ENCODE data around the gene MRPS18B.

Gene MRPS18B

DNA sequence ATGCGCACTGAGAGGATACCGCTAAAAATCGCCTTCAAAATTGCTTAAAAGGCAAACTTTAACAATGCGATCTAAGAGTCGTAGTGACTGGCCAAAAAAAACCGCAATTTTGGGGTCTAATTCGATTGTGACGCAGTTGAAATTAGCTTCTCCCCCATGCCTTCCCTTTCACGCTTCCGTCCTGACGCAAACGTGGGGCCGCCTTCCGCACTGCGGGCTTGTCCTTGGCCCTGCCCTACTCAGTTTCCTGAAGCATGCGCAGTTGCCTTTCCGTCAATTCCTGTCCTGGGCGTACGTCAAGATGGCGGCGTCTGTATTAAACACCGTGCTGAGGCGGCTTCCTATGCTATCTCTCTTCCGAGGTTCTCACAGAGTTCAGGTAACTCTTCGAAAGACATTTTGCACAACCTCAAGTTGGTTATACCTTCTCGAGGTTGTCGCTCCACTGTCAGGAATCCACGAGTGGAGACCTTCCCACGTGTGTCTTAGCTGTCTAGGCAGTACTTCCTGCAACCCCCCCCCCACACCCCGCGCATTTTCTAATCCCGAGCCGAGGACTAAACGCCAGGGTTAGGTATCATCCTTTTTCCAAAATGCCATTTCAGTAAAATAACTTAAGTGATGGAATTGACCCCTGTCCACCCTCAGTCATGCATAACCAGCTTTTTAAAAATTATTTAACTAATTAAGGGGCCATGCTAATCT, at the start of gene MRPS18B:
Gene MRPS18B (plus strand): TSS at position 276 of the 705 bp plus-strand sequence. CDS start 26 bp downstream, at position 302.
- DNase-seq: peak; percentile 97

DNA sequence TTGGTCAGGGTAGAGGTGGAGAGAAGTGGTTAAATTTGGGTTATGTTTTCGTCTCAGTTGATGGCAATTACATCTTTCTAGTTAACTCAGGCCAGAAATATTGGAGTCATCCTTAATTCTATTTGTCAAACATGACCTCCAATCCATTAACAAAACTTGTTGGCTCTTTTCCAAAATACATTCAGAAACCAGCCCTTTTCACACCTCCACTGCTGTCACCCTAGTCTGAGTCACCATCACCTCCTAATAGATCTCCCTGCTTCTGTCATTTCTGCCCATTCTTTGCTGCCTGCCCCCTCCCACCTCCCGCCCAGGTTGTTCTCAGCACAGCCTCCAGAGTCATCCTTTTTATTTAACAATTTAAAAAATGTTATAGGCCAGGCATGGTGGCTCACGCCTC, 49.4 kb upstream of the MRPS18B start:
- no peak for DNase-seq

DNA sequence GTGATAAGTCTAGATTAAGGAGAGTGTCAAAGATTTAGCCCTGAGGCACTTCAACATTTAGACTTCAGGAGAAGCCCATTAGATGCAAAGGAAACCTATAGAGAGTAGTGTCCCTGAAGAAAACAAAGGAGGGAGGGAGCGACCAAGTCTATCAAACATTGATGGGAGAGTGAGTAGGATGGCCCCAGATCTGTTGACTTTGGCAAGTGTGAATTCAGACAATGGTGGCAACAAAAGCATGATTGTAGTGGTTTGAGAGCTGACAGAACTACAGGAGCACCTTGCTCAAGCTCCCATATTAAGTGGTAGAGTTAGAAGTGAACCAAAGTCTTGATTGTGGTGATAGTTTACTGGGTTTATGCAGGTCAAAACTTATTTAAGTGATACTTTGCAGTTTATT, 47.4 kb upstream of the MRPS18B start:
- DNase-seq: no peak

DNA sequence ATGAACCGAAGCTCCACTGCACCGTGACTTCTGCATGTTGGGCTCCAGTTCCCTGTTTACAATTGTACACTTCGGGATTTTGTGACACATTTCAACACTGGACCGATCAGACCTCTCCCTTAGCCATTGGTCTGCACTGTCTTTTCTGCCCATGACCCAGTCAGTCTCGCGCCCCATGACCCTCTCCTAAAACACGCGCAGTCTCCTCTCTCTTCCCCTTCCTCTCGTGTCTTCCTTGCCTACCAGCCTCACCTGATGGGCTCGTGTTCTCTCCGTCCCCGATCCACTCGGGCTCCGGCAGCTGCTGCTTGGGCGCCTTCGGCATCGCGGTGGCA, 46.9 kb upstream of the MRPS18B start:
- no peak for DNase-seq

DNA sequence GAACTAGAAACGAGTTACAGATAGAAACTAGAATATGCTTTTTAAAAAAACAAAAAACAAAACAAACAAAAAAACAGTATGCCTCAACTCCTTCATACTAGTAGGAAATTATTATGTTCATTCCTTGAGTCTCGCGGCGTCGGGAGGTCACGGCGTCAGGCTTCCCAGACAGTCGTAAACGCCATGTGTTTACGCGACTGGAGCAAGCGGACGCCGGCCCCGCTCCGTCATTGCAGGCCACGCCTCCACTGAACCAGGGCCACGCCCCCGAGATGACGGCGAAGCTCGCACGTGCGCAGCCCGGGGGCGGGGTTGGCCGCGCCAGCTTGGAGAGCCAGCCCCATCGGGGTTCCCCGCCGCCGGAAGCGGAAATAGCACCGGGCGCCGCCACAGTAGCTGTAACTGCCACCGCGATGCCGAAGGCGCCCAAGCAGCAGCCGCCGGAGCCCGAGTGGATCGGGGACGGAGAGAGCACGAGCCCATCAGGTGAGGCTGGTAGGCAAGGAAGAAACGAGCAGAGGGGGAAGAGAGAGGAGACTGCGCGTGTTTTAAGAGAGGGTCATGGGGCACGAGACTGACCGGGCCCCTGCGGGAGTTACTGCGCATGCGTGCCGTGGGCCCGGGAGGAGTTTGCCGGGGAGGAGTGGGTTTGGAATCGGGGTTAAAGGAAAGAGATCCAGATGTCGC, 46.4 kb upstream of the MRPS18B start, which contains the start of gene ABCF1:
Gene ABCF1 (plus strand): TSS at position 368 of the 687 bp plus-strand sequence. CDS start 46 bp downstream, at position 414.
- DNase-seq: peak; percentile 89

DNA sequence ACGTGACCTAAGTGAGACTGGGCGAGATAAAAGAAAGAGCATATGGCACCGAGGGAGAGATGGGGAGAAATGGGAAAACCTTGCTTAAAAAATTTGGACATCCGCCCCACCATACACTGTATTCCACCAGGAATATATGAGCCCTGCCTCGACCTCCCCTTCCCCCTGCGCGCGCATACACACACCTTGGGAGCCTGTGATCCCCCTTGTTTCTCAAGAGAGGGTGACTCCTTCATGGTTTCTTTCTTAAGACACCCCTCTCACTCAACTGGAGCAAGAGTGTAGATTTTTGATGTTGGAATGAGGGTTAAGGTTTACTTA, 45.9 kb upstream of the MRPS18B start:
- DNase-seq: no peak

DNA sequence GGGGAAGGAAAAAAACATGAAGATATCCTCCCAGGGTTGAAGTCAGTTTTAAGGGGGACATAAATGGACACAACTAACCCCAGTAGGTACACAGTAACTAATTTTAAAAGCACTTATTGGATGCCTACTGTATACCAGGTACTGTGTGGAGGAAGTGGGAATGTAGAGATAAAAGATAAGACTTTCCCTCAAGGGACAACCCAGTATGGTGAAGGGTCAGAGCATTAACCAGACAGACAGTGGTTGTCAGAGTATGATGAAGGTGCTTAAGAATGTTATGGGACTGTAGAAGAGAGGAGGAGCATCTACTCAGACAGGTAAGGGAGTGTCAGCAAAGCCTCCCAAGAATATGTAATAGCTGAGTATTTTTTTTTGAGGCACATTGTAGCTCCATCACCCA, 45.5 kb upstream of the MRPS18B start:
- no peak for DNase-seq

DNA sequence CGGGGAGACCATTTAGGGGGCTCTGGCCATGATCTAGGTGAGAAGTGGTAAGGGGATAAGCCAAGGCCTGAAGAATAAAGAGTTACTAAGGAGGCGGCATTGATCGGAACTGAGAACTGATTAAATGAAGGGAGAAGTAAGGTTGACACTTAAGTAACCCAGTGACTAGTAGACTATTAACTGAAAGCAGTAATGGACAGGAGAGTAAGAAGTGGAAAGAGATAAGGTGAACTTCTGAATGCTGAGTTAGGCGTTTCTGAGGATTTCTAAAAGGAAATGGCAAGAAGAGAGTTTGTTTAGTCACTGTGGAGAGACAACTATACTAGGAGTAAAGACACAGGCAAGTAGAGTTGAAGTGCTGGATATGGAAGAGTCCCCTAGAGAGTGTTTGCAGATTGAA, 44.5 kb upstream of the MRPS18B start:
- no peak for DNase-seq

DNA sequence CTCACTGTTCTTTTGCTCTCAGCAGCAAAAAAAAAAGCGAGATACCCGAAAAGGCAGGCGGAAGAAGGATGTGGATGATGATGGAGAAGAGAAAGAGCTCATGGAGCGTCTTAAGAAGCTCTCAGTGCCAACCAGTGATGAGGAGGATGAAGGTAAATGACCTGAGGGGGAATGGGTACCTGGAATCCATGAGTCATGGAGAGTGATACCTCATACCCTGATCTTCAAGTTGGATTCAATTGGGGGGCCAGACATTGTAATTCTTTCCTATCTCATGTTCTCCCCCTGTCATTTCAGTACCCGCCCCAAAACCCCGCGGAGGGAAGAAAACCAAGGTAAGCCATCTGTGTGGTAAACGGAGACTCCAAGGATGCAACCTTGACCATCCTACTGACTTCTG, 39.6 kb upstream of the MRPS18B start:
- DNase-seq: no peak

DNA sequence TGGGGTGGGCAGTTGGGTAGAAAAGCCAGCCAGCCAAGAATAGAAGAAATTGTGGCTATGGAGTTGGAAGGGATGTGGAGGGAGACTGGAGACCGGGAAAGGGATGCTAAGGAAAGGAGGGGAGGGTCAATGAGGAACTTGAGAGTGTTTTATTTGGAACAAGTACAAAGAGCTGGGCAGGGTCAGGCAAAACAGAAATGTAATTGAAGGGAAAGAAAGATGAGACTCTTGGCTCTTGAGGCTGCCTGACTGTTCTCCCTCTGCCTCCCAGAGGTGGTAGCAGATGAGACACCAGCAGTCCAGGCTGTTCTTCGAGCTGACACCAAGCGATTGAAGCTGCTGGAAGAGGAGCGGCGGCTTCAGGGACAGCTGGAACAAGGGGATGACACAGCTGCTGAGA, 33.7 kb upstream of the MRPS18B start:
- DNase-seq: no peak

DNA sequence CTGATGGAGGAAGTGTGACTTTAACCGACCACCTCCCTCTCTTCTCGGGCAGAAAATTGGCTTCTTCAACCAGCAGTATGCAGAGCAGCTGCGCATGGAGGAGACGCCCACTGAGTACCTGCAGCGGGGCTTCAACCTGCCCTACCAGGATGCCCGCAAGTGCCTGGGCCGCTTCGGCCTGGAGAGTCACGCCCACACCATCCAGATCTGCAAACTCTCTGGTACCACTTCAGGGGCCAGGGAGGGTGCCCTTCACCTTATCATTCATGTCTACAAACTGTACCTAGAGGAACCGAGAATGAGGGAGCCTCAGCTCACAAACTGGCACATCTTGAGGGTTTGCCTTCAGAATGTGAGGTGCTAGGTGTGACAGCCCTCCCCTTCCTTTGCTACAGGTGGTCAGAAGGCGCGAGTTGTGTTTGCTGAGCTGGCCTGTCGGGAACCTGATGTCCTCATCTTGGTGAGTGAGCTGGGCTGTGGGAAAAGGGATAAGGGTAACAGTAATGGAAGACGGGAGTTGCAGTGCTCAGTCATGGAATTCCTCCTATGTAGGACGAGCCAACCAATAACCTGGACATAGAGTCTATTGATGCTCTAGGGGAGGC, 27.8 kb upstream of the MRPS18B start:
- DNase-seq: no peak

DNA sequence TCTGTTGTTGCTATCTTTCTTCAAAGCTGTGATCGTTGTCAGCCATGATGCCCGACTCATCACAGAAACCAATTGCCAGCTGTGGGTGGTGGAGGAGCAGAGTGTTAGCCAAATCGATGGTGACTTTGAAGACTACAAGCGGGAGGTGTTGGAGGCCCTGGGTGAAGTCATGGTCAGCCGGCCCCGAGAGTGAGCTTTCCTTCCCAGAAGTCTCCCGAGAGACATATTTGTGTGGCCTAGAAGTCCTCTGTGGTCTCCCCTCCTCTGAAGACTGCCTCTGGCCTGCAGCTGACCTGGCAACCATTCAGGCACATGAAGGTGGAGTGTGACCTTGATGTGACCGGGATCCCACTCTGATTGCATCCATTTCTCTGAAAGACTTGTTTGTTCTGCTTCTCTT, 27.1 kb upstream of the MRPS18B start:
- no peak for DNase-seq

DNA sequence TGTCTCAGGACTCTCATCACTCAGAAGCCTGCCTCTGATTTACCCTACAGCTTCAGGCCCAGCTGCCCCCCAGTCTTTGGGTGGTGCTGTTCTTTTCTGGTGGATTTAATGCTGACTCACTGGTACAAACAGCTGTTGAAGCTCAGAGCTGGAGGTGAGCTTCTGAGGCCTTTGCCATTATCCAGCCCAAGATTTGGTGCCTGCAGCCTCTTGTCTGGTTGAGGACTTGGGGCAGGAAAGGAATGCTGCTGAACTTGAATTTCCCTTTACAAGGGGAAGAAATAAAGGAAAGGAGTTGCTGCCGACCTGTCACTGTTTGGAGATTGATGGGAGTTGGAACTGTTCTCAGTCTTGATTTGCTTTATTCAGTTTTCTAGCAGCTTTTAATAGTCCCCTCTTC, 26.6 kb upstream of the MRPS18B start:
- no peak for DNase-seq

DNA sequence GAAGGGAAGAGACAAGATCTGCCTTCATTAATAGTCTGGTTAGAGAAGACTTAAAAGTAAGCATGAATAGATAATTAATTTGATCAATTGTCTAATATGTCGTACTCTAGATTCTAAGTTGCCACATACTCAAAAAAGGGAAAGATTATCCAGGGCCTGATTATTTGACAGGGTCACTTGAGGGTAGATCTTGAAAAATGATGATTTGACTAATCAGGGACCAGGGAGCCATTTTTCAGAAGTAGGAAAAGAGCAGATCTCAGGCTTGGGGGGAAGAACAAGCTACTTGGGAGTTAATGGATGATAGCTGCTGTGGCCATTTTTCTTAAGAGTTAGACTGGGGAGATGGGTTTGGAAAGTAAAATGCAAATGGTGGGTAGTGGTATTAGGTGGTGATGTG, 25.4 kb upstream of the MRPS18B start:
- DNase-seq: no peak

DNA sequence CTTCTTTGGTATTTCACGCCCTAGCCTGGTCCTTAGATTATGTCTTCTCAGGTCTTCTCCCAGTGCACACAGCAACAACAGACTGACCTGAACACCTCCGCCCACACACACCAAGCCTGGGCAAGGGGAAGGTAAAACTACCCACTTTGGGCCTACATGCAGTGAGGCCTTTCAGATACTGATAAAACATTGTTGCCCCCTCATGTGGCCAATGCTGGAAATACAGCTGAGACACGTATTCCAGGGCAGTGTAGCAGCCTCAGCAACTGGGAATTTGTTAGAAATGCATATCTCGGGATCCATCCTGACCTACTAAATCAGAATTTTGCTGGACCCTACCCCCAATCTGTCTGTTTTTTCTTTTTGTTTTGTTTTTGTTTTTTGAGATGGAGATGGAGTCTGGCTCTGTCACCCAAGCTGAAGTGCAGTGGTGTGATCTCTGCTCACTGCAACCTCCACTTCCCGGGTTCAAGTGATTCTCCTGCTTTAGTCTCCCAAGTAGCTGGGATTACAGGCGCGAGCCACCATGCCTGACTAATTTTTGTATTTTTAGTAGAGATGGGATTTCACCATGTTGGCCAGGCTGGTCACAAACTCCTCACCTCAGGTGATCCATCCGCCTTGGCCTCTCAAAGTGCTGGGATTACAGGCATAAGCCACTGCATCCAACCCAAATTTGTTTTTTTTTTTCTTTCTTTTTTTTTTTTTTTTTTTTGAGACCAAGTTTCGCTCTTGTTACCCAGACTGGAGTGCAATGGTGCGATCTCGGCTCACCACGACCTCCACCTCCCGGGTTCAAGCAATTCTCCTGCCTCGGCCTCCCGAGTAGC, 20.1 kb upstream of the MRPS18B start:
- DNase-seq: peak; percentile 28

DNA sequence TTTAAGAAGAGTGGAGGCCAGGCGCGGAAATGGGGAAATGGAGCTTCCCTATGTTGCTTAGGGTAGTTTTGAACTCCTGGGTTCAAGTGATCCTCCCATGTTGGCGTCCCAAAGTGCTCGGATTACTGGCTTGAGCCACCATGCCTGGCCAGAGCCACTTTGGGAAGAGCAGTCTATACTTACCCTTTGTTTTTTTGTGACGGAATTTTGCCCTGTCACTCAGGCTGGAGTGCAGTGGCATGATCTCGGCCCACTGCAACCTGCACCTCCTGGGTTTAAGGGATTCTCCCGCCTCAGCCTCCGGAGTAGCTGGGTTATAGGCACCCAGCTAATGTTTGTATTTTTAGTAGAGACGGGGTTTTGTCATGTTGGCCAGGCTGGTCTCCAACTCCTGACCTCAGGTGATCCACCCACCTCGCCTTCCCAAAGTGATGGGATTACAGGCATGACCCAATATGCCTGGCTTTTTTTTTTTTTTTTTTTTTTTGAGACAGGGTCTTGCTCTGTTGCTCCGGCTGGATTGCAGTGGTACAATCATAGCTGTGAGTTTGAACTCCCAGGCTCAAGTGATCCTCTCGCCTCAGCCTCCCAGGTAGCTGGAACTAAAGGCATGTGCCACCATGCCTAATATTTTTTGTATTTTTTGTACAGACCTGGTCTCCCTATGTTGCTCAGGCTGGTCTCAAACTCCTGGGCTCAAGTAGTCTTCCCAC, 18.6 kb upstream of the MRPS18B start:
- no peak for DNase-seq

DNA sequence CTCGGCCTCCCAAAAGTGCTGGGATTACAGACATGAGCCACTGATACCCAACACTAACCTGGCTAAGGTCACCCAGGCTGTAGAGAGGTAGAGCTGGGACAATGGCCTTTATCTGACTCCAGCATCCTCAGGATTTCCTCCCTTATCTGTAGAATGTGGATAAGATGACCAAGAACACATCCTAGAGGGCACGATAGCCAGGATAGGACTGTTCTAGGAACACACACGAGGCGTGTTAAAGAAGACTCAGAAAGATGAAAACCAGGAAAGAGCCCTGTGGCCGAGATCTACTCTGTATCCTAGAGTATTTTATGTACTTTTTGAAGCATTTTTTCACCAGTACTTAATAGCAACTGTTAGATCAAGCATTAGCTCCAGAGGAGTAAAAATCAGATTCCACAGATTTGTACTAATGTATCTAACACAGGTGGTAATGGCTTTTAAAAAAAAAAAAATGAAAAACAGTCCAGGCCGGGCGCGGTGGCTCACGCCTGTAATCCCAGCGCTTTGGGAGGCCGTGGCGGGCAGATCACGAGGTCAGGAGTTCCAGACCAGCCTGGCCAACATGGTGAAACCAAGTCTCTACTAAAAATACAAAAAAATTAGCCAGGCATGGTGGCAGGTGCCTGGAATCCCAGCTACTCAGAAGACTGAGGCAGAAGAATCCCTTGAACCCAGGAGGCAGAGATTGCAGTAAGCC, 17.9 kb upstream of the MRPS18B start:
- no peak for DNase-seq

DNA sequence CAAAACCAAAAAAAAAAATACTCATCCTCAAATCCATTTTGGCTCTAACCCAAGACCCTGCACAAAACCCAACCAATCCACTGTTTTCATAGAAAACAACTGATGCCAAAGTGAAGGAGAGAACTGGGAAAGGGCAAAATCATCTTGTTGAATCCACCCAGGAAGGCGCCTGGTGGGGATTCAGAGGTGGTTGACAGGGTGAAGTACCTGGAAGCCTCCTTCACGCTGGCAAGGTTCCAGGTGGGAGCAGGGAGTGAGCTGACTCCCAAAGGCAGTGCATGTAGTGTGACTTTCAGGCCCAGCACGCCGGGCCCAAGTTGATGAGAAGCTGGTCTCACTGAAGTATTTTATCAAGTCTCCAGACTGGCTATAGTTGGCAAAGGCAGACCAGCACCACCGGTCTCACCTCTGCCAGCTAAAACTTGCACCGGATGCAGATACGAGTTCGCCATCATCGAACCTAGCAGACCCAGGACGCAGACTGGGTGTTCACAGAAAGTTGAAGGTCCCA, 17.1 kb upstream of the MRPS18B start:
- no peak for DNase-seq

DNA sequence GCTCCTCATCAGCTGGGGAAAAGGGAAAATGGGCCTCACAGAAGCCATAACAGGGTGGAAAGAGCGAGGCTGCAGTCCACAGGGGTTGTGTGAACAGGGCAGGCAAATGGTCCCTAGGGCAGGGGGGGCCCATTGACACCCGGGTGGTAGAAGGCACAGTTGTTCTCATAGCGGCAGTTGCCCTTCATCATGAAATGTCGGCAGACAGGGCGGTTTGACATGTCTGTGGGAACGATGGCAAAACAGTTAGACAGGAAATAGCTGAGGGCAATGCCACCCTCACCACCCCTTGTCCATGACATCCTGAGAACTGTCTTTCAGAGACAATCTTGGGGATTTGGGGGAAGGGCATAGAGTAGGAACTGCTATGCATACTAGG, 16.2 kb upstream of the MRPS18B start:
- no peak for DNase-seq

DNA sequence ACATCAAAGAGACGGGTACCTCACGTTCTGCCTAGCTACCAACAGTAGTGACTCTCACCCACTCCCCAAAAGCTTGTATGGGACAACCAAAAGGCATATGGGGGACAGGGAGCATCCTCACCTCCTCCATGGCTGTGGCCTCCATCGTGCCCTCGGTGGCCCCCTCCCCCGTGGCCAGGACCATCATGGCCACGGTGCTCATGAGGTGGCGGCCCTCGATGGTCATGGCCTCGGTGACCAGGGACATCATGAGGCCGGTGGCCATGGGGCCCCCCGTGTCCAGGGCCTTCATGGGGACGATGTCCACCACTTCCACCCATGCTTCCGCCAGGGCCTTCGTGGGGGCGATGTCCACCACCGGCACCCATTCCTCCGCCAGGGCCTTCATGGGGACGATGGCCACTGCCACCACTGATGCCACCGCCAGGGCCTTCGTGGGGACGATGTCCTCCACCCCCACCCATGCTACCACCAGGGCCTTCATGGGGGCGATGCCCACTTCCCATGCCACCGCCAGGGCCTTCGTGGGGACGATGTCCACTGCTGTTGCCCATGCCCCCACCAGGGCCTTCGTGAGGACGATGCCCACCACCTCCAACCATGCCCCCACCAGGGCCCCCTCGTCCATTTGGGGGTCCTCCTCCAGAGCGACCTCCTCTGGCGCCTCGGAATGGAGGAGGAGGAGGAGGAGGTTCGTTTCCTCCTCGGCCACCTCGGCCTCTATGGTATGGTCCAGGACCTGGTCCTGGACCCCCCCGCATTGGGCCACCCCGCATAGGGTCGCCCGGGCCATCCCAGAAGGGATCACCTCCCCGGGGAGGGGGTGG, 15.6 kb upstream of the MRPS18B start:
- no peak for DNase-seq

DNA sequence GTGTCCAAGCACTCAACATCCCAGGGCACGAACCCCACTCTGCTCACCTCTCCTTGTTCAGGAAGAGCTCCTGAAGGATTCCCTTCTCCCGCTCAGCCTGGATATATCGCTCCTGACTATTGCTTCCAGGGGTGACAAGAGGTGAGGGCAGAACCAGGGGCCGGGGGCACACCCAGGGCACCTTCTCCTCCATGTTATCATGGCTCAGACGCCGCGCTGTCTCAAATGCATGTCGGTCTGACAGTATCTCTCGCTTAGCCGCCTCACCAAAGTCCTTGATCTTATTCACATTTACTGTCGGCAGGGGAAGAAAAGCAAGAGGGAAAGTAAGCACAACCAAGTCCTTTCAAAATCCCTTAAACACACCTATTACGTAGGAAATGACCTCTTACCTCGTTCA, 13.7 kb upstream of the MRPS18B start:
- DNase-seq: no peak
